WERI-Rb-1 (cell line): ENCODE results near the gene NDUFAF4.

Experiments used
- DNase-seq: peaks from one replicate; pipeline ENCODE4 v3.0.0-alpha.2; 2020
- H3K27ac ChIP-seq: fragments of 250-450 bp; sonication (Bioruptor Pico); 2 replicates; pipeline ENCODE4 v1.5.1; 2020; ENCODE audit warnings: mild to moderate bottlenecking, moderate library complexity
- H3K27me3 ChIP-seq: fragments of 250-450 bp; sonication (Bioruptor Pico); 2 replicates; pipeline ENCODE4 v1.5.1; 2021; ENCODE audit warnings: mild to moderate bottlenecking, low read depth, moderate library complexity; ENCODE audit not compliant: insufficient read depth, severe bottlenecking
- H3K36me3 ChIP-seq: fragments of 250-450 bp; sonication (Bioruptor Pico); 2 replicates; pipeline ENCODE4 v1.5.1; 2020; ENCODE audit warnings: mild to moderate bottlenecking, moderate library complexity
- H3K4me3 ChIP-seq: 2 replicates; pipeline ENCODE4 v1.5.1; 2011; ENCODE audit warnings: low read depth, mild to moderate bottlenecking, control low read depth, low read length
- H3K9me3 ChIP-seq: fragments of 250-450 bp; sonication (Bioruptor Pico); 2 replicates; pipeline ENCODE4 v1.5.1; 2021; ENCODE audit warnings: mild to moderate bottlenecking, moderate library complexity; ENCODE audit not compliant: severe bottlenecking
- CTCF ChIP-seq: IDR thresholded peaks from 2 replicates; pipeline ENCODE4 v1.5.1; 2011; ENCODE audit warnings: low read depth, mild to moderate bottlenecking, control low read depth, inconsistent platforms, low read length

The NDUFAF4 gene

DNA sequence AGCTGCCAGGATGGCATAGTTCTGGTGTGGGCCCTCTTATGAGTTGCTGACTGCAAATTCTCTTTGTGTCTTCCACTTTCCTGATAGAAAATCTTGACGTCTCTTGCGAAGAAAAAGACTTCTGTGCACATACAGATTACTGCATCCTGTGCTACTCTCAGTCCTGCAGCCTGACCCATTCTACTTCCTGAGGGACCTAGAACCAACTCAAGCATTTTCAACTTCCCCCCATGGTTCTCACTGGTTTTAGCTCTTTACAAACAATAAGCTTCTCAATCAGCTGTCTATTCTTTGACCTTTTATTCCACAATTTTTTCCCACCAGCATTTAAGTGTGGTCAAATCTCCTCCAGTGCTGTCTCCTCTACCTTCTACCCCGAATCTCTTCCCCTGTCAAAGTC, 13.5 kb upstream of the NDUFAF4 start:
- Histone ChIP-seq H3K36me3 (no peaks in the 10 kb centered on the region), H3K4me3 (no peak overlapping the region), H3K9me3 (no peaks in the 10 kb centered on the region), H3K27ac (no peak overlapping the region), H3K27me3 (no peaks in the 10 kb centered on the region)
- TF ChIP-seq CTCF: no peak
- DNase-seq: no peak

DNA sequence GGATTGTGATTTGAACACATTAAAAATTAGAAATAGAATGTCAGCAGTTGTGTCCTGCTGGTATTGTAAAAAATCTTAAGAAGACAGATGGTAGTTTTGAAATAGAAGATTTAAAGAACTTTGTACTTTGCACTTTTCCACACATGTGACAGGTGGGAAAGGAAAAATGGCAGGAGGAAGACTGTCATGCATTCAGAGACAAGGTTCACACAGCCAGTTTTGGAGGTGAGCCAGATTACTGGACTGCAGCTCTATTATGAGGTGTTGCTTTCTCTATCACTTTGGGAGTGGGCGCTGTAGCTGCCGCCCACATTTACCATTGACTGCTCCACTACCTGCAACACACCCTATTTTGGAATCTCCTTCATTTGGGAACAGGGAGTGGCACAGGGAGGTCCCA, 12.1 kb upstream of the NDUFAF4 start:
- Histone ChIP-seq H3K4me3 (no peak overlapping the region), H3K9me3 (no peaks in the 10 kb centered on the region), H3K27me3 (no peaks in the 10 kb centered on the region), H3K27ac (no peak overlapping the region), H3K36me3 (no peaks in the 10 kb centered on the region)
- TF ChIP-seq CTCF: no peak
- DNase-seq: no peak

GRCh38 chr6:96907498-96907897, 9.8 kb upstream of the NDUFAF4 start:
- H3K9me3 ChIP-seq: no peaks in the 10 kb centered on the region
- no peaks in the 10 kb centered on the region for H3K36me3 ChIP-seq
- no peaks in the 10 kb centered on the region for H3K27me3 ChIP-seq
- DNase-seq: no peak
- H3K27ac ChIP-seq: no peak overlapping the region
- no peak for TF ChIP-seq CTCF
- no peak overlapping the region for H3K4me3 ChIP-seq

- no peaks in the 10 kb centered on the region for H3K9me3 ChIP-seq
- DNase-seq: no peak
- no peak overlapping the region for H3K4me3 ChIP-seq
- no peak for TF ChIP-seq CTCF
- peaks cover 5% of the 10 kb centered on the region for H3K36me3 ChIP-seq
- H3K27ac ChIP-seq: peak overlapping the region; percentile 74
- no peaks in the 10 kb centered on the region for H3K27me3 ChIP-seq
Measured at GRCh38 chr6:96900873-96901272, 3.2 kb upstream of the NDUFAF4 start.

- no peak for DNase-seq
- Histone ChIP-seq H3K27ac (peak overlapping the region; percentile 74), H3K27me3 (no peaks in the 10 kb centered on the region), H3K9me3 (no peaks in the 10 kb centered on the region), H3K36me3 (peaks cover 17% of the 10 kb centered on the region), H3K4me3 (no peak overlapping the region)
- TF ChIP-seq CTCF: no peak
Measured at GRCh38 chr6:96899451-96899998, 1.8 kb upstream of the NDUFAF4 start.

- DNase-seq: peak; percentile 27
- peaks cover 22% of the 10 kb centered on the region for H3K36me3 ChIP-seq
- 0 out of 2 replicates have a peak, but pooled peaks have one; percentile 34 for TF ChIP-seq CTCF
- no peak overlapping the region for H3K4me3 ChIP-seq
- H3K27ac ChIP-seq: peak overlapping the region; percentile 74
- no peaks in the 10 kb centered on the region for H3K27me3 ChIP-seq
- H3K9me3 ChIP-seq: no peaks in the 10 kb centered on the region
Measured at GRCh38 chr6:96899019-96899418, 1.3 kb upstream of the NDUFAF4 start.
